ENCODE results near the gene TRABD2B. TPM values are rescaled to one million over a fixed set of nuclear protein-coding genes. Genes with fewer than 3 reads are reported as not detected.
A peak's percentile ranks its signal among the peaks of the same experiment; 100 is the strongest.

TRABD2B gene
- 10 to 100 TPM in 1 of 2 donors, 1 to 10 TPM in 1; 3.8 to 10.7 TPM for total RNA-seq

DNA sequence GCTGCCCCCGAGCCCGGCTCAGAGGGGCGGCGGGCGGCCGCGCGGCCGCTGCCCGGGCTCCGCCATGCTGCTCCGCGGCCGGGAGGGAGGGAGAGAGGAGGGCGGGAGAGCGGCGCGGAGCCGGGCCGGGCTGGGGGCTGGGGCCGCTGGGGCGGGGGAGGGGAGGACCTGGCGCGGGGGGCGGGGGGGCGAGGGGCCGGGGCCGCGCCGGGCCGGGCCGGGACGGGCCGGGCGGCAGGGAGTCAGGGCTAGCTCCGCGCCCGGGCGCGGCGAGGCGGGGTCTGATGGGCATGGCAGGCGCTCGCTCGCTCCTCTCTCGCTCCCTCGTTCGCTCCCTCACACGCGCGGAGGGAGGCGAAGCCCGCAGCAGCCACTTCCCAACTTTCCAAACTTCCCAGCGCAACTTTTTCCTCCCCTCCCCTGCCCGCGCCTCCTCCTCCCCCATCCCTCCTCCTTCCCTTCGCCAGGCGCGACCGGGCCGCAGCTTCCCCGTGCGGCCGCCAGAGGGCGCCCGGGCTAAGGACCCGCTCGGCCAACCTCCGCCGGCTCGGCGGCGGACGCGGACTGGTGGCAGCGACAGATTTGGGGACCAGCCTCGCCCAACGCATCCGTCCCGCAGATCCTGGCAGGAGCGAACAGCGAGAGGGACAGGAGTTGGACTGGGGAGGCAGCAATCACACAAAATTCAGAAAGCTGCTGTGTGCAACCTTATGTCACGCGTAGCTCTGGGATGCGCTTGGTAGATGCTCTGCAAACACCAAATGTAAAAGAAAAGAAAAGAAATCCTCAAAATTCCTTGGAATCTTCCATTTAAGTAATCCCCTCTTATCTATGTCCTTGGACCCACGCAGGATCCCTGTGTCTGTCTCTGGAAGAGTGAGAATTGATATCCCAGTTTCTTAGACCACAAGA, at the start of gene TRABD2B:
TRABD2B (minus strand) TSS at position 97 of the 912 bp plus-strand sequence.
- H3K36me3 ChIP-seq, result no peaks in the 10 kb centered on the region
- peak within 1 kb of the TSS; percentile 75 to 79 for H3K27ac ChIP-seq
- DNase-seq (ENCODE audit: low spot score) (peak; percentile 43), ATAC-seq (ENCODE audit: insufficient number of reproducible peaks, low FRiP score, low read depth) (peak; percentile 66)
- peaks cover 2 to 37% of the 10 kb centered on the region in 2 donors for H3K4me1 ChIP-seq (ENCODE audit: control insufficient read depth in 1 of 2, low read depth in 2 of 2)
- H3K4me3 ChIP-seq, result peak within 1 kb of the TSS; percentile 88
- H3K9me3 ChIP-seq, result no peaks in the 10 kb centered on the region
- TF ChIP-seq, protein P1, sequence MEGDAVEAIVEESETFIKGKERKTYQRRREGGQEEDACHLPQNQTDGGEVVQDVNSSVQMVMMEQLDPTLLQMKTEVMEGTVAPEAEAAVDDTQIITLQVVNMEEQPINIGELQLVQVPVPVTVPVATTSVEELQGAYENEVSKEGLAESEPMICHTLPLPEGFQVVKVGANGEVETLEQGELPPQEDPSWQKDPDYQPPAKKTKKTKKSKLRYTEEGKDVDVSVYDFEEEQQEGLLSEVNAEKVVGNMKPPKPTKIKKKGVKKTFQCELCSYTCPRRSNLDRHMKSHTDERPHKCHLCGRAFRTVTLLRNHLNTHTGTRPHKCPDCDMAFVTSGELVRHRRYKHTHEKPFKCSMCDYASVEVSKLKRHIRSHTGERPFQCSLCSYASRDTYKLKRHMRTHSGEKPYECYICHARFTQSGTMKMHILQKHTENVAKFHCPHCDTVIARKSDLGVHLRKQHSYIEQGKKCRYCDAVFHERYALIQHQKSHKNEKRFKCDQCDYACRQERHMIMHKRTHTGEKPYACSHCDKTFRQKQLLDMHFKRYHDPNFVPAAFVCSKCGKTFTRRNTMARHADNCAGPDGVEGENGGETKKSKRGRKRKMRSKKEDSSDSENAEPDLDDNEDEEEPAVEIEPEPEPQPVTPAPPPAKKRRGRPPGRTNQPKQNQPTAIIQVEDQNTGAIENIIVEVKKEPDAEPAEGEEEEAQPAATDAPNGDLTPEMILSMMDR (IDR thresholded peaks at IDR 0.05), result peak; percentile 99
- H3K27me3 ChIP-seq (replicated peaks; ENCODE audit: insufficient read depth), result no peaks in the 10 kb centered on the region

DNA sequence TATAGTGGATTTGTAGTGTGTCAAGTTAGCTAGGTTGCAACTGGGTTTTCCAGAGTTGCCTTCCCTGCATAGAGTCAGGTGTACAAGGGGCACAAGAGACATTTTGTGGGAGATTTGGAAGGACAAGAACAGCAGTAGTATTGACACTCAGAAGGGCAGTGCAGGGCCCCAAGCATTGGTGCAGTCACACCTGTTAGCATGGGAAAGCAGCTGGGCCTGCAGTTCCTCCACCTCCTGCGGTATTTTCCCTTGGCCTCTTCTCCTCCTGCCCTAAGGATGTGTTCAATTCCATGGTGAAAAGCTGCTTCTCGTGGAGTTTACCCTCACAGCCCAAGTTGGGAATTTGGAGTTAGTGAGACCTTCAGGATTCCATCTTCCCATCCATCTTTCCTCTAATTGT, 47.1 kb upstream of the TRABD2B start:
- no peak for DNase-seq (ENCODE audit: low spot score)
- Histone ChIP-seq H3K4me3 (no peak overlapping the region), H3K36me3 (no peaks in the 10 kb centered on the region), H3K27me3 (replicated peaks; ENCODE audit: insufficient read depth) (no peaks in the 10 kb centered on the region), H3K27ac (no peak overlapping the region), H3K9me3 (no peaks in the 10 kb centered on the region), H3K4me1 (ENCODE audit: control insufficient read depth in 1 of 2, low read depth in 2 of 2) (peaks cover 14 to 29% of the 10 kb centered on the region in 2 donors)
- TF ChIP-seq, protein P1 (IDR thresholded peaks at IDR 0.05), result no peak
- ATAC-seq (ENCODE audit: insufficient number of reproducible peaks, low FRiP score, low read depth), result no peak

DNA sequence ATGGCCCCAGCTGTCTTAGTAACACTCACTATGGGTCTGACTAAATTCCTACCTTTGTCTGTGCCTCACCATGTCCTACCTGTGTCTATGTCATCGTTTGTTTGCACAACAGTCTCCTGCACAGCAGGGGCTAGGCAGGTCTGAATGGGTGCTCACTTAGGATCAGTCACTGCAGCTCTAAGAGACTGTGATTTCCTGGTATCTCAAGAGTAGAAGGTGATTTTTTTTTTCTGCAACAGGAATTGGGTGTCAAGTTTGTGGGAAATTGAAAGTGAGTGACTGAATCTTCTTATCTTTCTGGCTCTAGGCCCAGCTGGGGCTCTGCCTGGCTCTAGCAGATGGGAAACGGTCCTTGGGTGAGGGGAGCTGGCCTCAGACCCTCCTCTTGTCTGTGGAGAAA, 46.4 kb upstream of the TRABD2B start:
- H3K27me3 ChIP-seq (replicated peaks; ENCODE audit: insufficient read depth), result no peaks in the 10 kb centered on the region
- no peak for DNase-seq (ENCODE audit: low spot score)
- H3K9me3 ChIP-seq, result no peaks in the 10 kb centered on the region

DNA sequence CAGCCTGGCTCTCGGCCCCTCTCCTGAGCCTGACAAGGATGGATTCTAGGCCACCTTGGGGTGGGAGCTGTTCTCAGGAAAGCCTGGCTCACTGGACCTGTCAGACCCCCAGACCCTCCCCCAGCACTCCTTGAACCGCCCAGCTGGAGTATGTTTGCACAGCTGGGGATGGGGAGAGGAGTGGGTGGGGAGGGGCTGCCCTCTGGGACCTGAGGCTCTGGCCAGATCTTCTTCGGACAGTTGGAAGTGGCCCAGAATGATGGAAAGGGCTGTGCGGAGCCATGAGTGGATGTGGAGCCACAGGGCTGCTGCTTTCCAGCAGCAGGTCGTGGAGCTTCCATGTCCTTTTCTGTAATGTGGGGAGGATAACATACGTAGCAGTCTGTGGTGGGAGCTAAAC, 43.0 kb upstream of the TRABD2B start:
- TF ChIP-seq, protein P1 (IDR thresholded peaks at IDR 0.05), result no peak
- no peak overlapping the region for H3K27ac ChIP-seq
- H3K4me3 ChIP-seq, result no peak overlapping the region
- no peaks in the 10 kb centered on the region for H3K4me1 ChIP-seq (ENCODE audit: control insufficient read depth in 1 of 2, low read depth in 2 of 2)
- no peaks in the 10 kb centered on the region for H3K9me3 ChIP-seq
- DNase-seq (ENCODE audit: low spot score) (no peak), ATAC-seq (ENCODE audit: insufficient number of reproducible peaks, low FRiP score, low read depth) (no peak)
- no peaks in the 10 kb centered on the region for H3K27me3 ChIP-seq (replicated peaks; ENCODE audit: insufficient read depth)
- H3K36me3 ChIP-seq, result no peaks in the 10 kb centered on the region

More for the DNA sequence above, 46.4 kb upstream of the TRABD2B start:
- Histone ChIP-seq H3K4me3 (no peak overlapping the region), H3K36me3 (no peaks in the 10 kb centered on the region), H3K27ac (no peak overlapping the region), H3K4me1 (ENCODE audit: control insufficient read depth in 1 of 2, low read depth in 2 of 2) (peaks cover 14 to 27% of the 10 kb centered on the region in 2 donors)
- ATAC-seq (ENCODE audit: insufficient number of reproducible peaks, low FRiP score, low read depth), result no peak
- TF ChIP-seq, protein P1 (IDR thresholded peaks at IDR 0.05), result no peak
